ENCODE results near the gene KMT2A.
"Not testable (repeated sequence)": the region's sequence is repeated elsewhere in the genome, so short reads cannot be mapped to it uniquely, and the experiment has no call there.

DNA sequence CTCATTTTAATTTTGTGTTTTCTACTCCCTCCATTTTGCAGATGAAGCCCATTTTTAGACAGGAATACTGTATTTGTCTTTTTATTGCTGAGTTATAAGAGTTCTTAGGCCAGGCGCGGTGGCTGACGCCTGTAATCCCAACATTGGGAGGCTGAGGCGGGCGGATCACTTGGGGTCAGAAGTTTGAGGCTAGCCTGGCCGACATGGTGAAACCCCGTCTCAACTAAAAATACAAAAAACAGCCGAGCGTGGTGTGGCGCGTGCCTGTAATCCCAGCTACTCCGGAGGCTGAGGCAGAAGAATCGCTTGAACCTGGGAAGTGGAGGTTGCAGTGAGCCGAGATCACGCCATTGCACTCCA is 135.4 kb downstream of the KMT2A start:
- TF ChIP-seq, protein P1, sequence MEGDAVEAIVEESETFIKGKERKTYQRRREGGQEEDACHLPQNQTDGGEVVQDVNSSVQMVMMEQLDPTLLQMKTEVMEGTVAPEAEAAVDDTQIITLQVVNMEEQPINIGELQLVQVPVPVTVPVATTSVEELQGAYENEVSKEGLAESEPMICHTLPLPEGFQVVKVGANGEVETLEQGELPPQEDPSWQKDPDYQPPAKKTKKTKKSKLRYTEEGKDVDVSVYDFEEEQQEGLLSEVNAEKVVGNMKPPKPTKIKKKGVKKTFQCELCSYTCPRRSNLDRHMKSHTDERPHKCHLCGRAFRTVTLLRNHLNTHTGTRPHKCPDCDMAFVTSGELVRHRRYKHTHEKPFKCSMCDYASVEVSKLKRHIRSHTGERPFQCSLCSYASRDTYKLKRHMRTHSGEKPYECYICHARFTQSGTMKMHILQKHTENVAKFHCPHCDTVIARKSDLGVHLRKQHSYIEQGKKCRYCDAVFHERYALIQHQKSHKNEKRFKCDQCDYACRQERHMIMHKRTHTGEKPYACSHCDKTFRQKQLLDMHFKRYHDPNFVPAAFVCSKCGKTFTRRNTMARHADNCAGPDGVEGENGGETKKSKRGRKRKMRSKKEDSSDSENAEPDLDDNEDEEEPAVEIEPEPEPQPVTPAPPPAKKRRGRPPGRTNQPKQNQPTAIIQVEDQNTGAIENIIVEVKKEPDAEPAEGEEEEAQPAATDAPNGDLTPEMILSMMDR (conservative IDR thresholded peaks at IDR 0.05; ENCODE audit: low read depth in 2 of 2), result not testable (repeated sequence)
- not testable (repeated sequence) for TF ChIP-seq STAT1 (IDR thresholded peaks at IDR 0.05; ENCODE audit: unreplicated experiment); EZH2 (IDR thresholded peaks at IDR 0.05; ENCODE audit: low read depth, unreplicated experiment); EZH2phosphoT487 (IDR thresholded peaks at IDR 0.05; ENCODE audit: unreplicated experiment); POLR2AphosphoS5 (IDR thresholded peaks at IDR 0.05; ENCODE audit: low read depth); JUNB (IDR thresholded peaks at IDR 0.05; ENCODE audit: unreplicated experiment); ZNF331 (CRISPR knock-in tag; IDR thresholded peaks at IDR 0.05; ENCODE audit: low read depth); CREB1 (CRISPR knock-in tag; IDR thresholded peaks at IDR 0.05; ENCODE audit: low read depth)
- TF ChIP-seq, protein P2, sequence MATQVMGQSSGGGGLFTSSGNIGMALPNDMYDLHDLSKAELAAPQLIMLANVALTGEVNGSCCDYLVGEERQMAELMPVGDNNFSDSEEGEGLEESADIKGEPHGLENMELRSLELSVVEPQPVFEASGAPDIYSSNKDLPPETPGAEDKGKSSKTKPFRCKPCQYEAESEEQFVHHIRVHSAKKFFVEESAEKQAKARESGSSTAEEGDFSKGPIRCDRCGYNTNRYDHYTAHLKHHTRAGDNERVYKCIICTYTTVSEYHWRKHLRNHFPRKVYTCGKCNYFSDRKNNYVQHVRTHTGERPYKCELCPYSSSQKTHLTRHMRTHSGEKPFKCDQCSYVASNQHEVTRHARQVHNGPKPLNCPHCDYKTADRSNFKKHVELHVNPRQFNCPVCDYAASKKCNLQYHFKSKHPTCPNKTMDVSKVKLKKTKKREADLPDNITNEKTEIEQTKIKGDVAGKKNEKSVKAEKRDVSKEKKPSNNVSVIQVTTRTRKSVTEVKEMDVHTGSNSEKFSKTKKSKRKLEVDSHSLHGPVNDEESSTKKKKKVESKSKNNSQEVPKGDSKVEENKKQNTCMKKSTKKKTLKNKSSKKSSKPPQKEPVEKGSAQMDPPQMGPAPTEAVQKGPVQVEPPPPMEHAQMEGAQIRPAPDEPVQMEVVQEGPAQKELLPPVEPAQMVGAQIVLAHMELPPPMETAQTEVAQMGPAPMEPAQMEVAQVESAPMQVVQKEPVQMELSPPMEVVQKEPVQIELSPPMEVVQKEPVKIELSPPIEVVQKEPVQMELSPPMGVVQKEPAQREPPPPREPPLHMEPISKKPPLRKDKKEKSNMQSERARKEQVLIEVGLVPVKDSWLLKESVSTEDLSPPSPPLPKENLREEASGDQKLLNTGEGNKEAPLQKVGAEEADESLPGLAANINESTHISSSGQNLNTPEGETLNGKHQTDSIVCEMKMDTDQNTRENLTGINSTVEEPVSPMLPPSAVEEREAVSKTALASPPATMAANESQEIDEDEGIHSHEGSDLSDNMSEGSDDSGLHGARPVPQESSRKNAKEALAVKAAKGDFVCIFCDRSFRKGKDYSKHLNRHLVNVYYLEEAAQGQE (IDR thresholded peaks at IDR 0.05; ENCODE audit: unreplicated experiment), result not testable (repeated sequence)
- TF ChIP-seq, protein P3, sequence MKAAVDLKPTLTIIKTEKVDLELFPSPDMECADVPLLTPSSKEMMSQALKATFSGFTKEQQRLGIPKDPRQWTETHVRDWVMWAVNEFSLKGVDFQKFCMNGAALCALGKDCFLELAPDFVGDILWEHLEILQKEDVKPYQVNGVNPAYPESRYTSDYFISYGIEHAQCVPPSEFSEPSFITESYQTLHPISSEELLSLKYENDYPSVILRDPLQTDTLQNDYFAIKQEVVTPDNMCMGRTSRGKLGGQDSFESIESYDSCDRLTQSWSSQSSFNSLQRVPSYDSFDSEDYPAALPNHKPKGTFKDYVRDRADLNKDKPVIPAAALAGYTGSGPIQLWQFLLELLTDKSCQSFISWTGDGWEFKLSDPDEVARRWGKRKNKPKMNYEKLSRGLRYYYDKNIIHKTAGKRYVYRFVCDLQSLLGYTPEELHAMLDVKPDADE (IDR thresholded peaks at IDR 0.05), result not testable (repeated sequence)
